HG02588 (cell line): ENCODE data around the gene KCNK2.

Experiments
- ATAC-seq: cut with Tn5 transposase; IDR thresholded peaks from one replicate; pipeline ENCODE4 v1.9.1; 2021; ENCODE audit warnings: mild to moderate bottlenecking, moderate library complexity; ENCODE audit not compliant: unreplicated experiment

Gene KCNK2

GRCh38 chr1:215082532-215083382 is at the start of gene KCNK2:
Gene KCNK2, plus strand, starts transcription at chr1:215082737. Its CDS starts 649 bp downstream, at chr1:215083386.
- ATAC-seq = no peak

GRCh38 chr1:215032911-215033526 is 49.5 kb upstream of the KCNK2 start:
- ATAC-seq = no peak

GRCh38 chr1:215040190-215040589 is 42.3 kb upstream of the KCNK2 start:
- ATAC-seq = no peak

GRCh38 chr1:215043401-215043800 is 39.1 kb upstream of the KCNK2 start:
- no peak for ATAC-seq

GRCh38 chr1:215044151-215044550 is 38.4 kb upstream of the KCNK2 start:
- ATAC-seq = no peak

- no peak for ATAC-seq
Measured at GRCh38 chr1:215045698-215046308, 36.7 kb upstream of the KCNK2 start.

GRCh38 chr1:215052256-215053015 is 30.1 kb upstream of the KCNK2 start:
- no peak for ATAC-seq

- ATAC-seq = no peak
Measured at GRCh38 chr1:215054266-215054665, 28.3 kb upstream of the KCNK2 start.

- no peak for ATAC-seq
Measured at GRCh38 chr1:215055281-215055935, 27.1 kb upstream of the KCNK2 start.

- no peak for ATAC-seq
Measured at GRCh38 chr1:215056584-215056983, 26.0 kb upstream of the KCNK2 start.

GRCh38 chr1:215059947-215060346 is 22.6 kb upstream of the KCNK2 start:
- ATAC-seq = no peak

GRCh38 chr1:215064327-215064726 is 18.2 kb upstream of the KCNK2 start:
- ATAC-seq = no peak

- no peak for ATAC-seq
Measured at GRCh38 chr1:215071078-215071477, 11.5 kb upstream of the KCNK2 start.

GRCh38 chr1:215076322-215076721 is 6.2 kb upstream of the KCNK2 start:
- peak; percentile 78 for ATAC-seq

- no peak for ATAC-seq
Measured at GRCh38 chr1:215079456-215079855, 3.1 kb upstream of the KCNK2 start.

- ATAC-seq = no peak
Measured at GRCh38 chr1:215081661-215082531, 641 bp upstream of the KCNK2 start.

- ATAC-seq = no peak
Measured at GRCh38 chr1:215083383-215083961, 935 bp downstream of the KCNK2 start.

- ATAC-seq = no peak
Measured at GRCh38 chr1:215084621-215085020, 2.1 kb downstream of the KCNK2 start.

GRCh38 chr1:215087603-215088002 is 5.1 kb downstream of the KCNK2 start:
- ATAC-seq = no peak
